Stimulated activated effector memory CD8-positive, alpha-beta T cell treated with anti-CD3 and anti-CD28 coated beads, Interleukin-12 subunit alpha, Interleukin-12 subunit beta, amount 100 ng/mL, for 72 hours (primary cell): ENCODE data around the gene TMED9.

Source experiments
- ATAC-seq: fragments of 150-1000 bp; cut with Tn5 transposase; 2 replicates; pipeline ENCODE4 v1.10.0; 2021
- DNase-seq, 2 donors: peaks; one replicate each; pipeline ENCODE4 v3.0.0; 2021 to 2022; ENCODE audit warnings: low spot score in 2 of 2
- H3K27ac Mint-ChIP-seq: one replicate; pipeline ENCODE4 v1.8.0; 2022; ENCODE audit warnings: mild to moderate bottlenecking, mixed read lengths
- H3K36me3 Mint-ChIP-seq: one replicate; pipeline ENCODE4 v1.8.0; 2022; ENCODE audit warnings: mild to moderate bottlenecking, mixed read lengths
- H3K4me1 Mint-ChIP-seq: one replicate; pipeline ENCODE4 v1.8.0; 2022; ENCODE audit warnings: mixed read lengths
- H3K4me3 Mint-ChIP-seq: one replicate; pipeline ENCODE4 v1.8.0; 2022; ENCODE audit warnings: mild to moderate bottlenecking, mixed read lengths
- H3K9me3 Mint-ChIP-seq: one replicate; pipeline ENCODE4 v1.8.0; 2022; ENCODE audit warnings: mixed read lengths

TMED9 gene

GRCh38 chr5:177596775-177597238, 4.8 kb downstream of the TMED9 start:
- DNase-seq, result no peak
- peaks cover 52% of the 10 kb centered on the region for H3K4me1 Mint-ChIP-seq
- H3K36me3 Mint-ChIP-seq, result peaks cover 69% of the 10 kb centered on the region
- H3K27ac Mint-ChIP-seq, result peak overlapping the region; percentile 32
- H3K9me3 Mint-ChIP-seq, result no peaks in the 10 kb centered on the region
- ATAC-seq, result no peak
- no peak overlapping the region for H3K4me3 Mint-ChIP-seq

GRCh38 chr5:177598477-177598876, 6.5 kb downstream of the TMED9 start:
- no peak for DNase-seq

GRCh38 chr5:177599731-177600507, 7.9 kb downstream of the TMED9 start, which contains the start of gene B4GALT7:
Gene B4GALT7, plus strand, starts transcription at chr5:177600132. Its CDS starts 79 bp downstream, at chr5:177600211.
- peak; percentile 93 for ATAC-seq
- Mint-ChIP-seq H3K36me3 (peaks cover 38% of the 10 kb centered on the region), H3K27ac (peak within 1 kb of the TSS; percentile 90), H3K9me3 (no peaks in the 10 kb centered on the region), H3K4me1 (peaks cover 44% of the 10 kb centered on the region), H3K4me3 (peak within 1 kb of the TSS; percentile 84)
- DNase-seq, result peak; percentile 85 to 87

More at GRCh38 chr5:177598477-177598876, 6.5 kb downstream of the TMED9 start:
- peak overlapping the region; percentile 84 for H3K4me3 Mint-ChIP-seq
- no peak for ATAC-seq
- H3K27ac Mint-ChIP-seq, result peak overlapping the region; percentile 90
- H3K4me1 Mint-ChIP-seq, result peaks cover 47% of the 10 kb centered on the region
- no peaks in the 10 kb centered on the region for H3K9me3 Mint-ChIP-seq
- H3K36me3 Mint-ChIP-seq, result peaks cover 52% of the 10 kb centered on the region

- Mint-ChIP-seq H3K4me3 (peak overlapping the region; percentile 84), H3K9me3 (no peaks in the 10 kb centered on the region), H3K27ac (peak overlapping the region; percentile 90), H3K36me3 (peaks cover 35% of the 10 kb centered on the region), H3K4me1 (peaks cover 46% of the 10 kb centered on the region)
- DNase-seq (no peak), ATAC-seq (no peak)
Observed at GRCh38 chr5:177600508-177601018, 8.6 kb downstream of the TMED9 start.

- Mint-ChIP-seq H3K27ac (peak overlapping the region; percentile 90), H3K4me3 (peak overlapping the region; percentile 84), H3K4me1 (peaks cover 50% of the 10 kb centered on the region), H3K9me3 (no peaks in the 10 kb centered on the region), H3K36me3 (peaks cover 35% of the 10 kb centered on the region)
- DNase-seq (no peak), ATAC-seq (no peak)
Observed at GRCh38 chr5:177601126-177601525, 9.1 kb downstream of the TMED9 start.

GRCh38 chr5:177601577-177602457, 9.8 kb downstream of the TMED9 start:
- no peak for ATAC-seq
- Mint-ChIP-seq H3K4me3 (peak overlapping the region; percentile 84), H3K9me3 (no peaks in the 10 kb centered on the region), H3K27ac (peak overlapping the region; percentile 36), H3K4me1 (peaks cover 52% of the 10 kb centered on the region), H3K36me3 (peaks cover 30% of the 10 kb centered on the region)
- no peak for DNase-seq

GRCh38 chr5:177602458-177602830, 10.4 kb downstream of the TMED9 start:
- DNase-seq (no peak), ATAC-seq (no peak)
- H3K27ac Mint-ChIP-seq, result peak overlapping the region; percentile 36
- H3K36me3 Mint-ChIP-seq, result peaks cover 29% of the 10 kb centered on the region
- peaks cover 58% of the 10 kb centered on the region for H3K4me1 Mint-ChIP-seq
- H3K4me3 Mint-ChIP-seq, result no peak overlapping the region
- no peaks in the 10 kb centered on the region for H3K9me3 Mint-ChIP-seq

- Mint-ChIP-seq H3K27ac (peak overlapping the region; percentile 68), H3K4me1 (peaks cover 54% of the 10 kb centered on the region), H3K9me3 (no peaks in the 10 kb centered on the region), H3K36me3 (peaks cover 25% of the 10 kb centered on the region), H3K4me3 (no peak overlapping the region)
- no peak for DNase-seq
- no peak for ATAC-seq
Observed at GRCh38 chr5:177603631-177604030, 11.6 kb downstream of the TMED9 start.

GRCh38 chr5:177604116-177604521, 12.1 kb downstream of the TMED9 start:
- no peak for ATAC-seq
- peaks cover 30% of the 10 kb centered on the region for H3K36me3 Mint-ChIP-seq
- H3K27ac Mint-ChIP-seq, result peak overlapping the region; percentile 68
- peaks cover 49% of the 10 kb centered on the region for H3K4me1 Mint-ChIP-seq
- DNase-seq, result no peak
- no peak overlapping the region for H3K4me3 Mint-ChIP-seq
- H3K9me3 Mint-ChIP-seq, result no peaks in the 10 kb centered on the region

GRCh38 chr5:177604656-177605055, 12.7 kb downstream of the TMED9 start:
- H3K4me3 Mint-ChIP-seq, result no peak overlapping the region
- peak overlapping the region; percentile 78 for H3K27ac Mint-ChIP-seq
- DNase-seq (no peak), ATAC-seq (no peak)
- H3K4me1 Mint-ChIP-seq, result peaks cover 45% of the 10 kb centered on the region
- H3K9me3 Mint-ChIP-seq, result no peaks in the 10 kb centered on the region
- H3K36me3 Mint-ChIP-seq, result peaks cover 35% of the 10 kb centered on the region

GRCh38 chr5:177605078-177605477, 13.1 kb downstream of the TMED9 start:
- peaks cover 35% of the 10 kb centered on the region for H3K36me3 Mint-ChIP-seq
- no peak overlapping the region for H3K4me3 Mint-ChIP-seq
- DNase-seq (no peak), ATAC-seq (no peak)
- peak overlapping the region; percentile 78 for H3K27ac Mint-ChIP-seq
- peaks cover 45% of the 10 kb centered on the region for H3K4me1 Mint-ChIP-seq
- no peaks in the 10 kb centered on the region for H3K9me3 Mint-ChIP-seq

- Mint-ChIP-seq H3K9me3 (no peaks in the 10 kb centered on the region), H3K27ac (peak overlapping the region; percentile 78), H3K4me1 (peaks cover 40% of the 10 kb centered on the region), H3K4me3 (no peak overlapping the region), H3K36me3 (peaks cover 33% of the 10 kb centered on the region)
- DNase-seq (no peak), ATAC-seq (no peak)
Observed at GRCh38 chr5:177605667-177606066, 13.7 kb downstream of the TMED9 start.

- Mint-ChIP-seq H3K36me3 (peaks cover 32% of the 10 kb centered on the region), H3K9me3 (no peaks in the 10 kb centered on the region), H3K27ac (peak overlapping the region; percentile 78), H3K4me1 (peaks cover 35% of the 10 kb centered on the region), H3K4me3 (no peak overlapping the region)
- no peak for ATAC-seq
- no peak for DNase-seq
Observed at GRCh38 chr5:177606071-177607051, 14.4 kb downstream of the TMED9 start.

GRCh38 chr5:177607115-177607451, 15.1 kb downstream of the TMED9 start:
- Mint-ChIP-seq H3K27ac (peak overlapping the region; percentile 58), H3K36me3 (peaks cover 32% of the 10 kb centered on the region), H3K4me3 (no peak overlapping the region), H3K9me3 (no peaks in the 10 kb centered on the region), H3K4me1 (peaks cover 35% of the 10 kb centered on the region)
- no peak for DNase-seq
- no peak for ATAC-seq
